HG03558 (cell line): Measurements from ENCODE around the gene SYF2.
"Not testable (repeated sequence)": the region's sequence is repeated elsewhere in the genome, so short reads cannot be mapped to it uniquely, and the experiment has no call there.

Source experiments
- ATAC-seq: cut with Tn5 transposase; IDR thresholded peaks from one replicate; pipeline ENCODE4 v1.9.1; 2021; ENCODE audit warnings: moderate number of reproducible peaks; ENCODE audit not compliant: unreplicated experiment; ENCODE audit errors: extremely low read depth

SYF2 gene

DNA sequence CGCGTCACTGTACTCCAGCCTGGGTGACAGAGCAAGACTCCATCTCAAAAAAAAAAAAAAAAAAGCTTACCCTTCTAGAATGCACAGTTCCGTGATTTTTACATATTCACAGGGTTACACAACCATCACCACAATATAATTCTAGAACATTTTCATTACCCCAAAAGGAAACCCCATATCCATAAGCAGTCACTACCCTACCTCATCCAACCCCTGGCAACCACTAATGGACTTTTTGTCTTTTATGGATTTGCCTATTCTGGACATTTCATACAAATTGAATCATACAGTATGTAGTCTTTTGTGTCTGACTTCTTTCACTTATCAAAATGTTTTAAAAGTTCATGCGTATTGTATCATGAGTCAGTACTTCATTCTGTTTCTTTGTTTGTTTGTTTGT is 22.8 kb downstream of the SYF2 start:
- ATAC-seq: no peak

DNA sequence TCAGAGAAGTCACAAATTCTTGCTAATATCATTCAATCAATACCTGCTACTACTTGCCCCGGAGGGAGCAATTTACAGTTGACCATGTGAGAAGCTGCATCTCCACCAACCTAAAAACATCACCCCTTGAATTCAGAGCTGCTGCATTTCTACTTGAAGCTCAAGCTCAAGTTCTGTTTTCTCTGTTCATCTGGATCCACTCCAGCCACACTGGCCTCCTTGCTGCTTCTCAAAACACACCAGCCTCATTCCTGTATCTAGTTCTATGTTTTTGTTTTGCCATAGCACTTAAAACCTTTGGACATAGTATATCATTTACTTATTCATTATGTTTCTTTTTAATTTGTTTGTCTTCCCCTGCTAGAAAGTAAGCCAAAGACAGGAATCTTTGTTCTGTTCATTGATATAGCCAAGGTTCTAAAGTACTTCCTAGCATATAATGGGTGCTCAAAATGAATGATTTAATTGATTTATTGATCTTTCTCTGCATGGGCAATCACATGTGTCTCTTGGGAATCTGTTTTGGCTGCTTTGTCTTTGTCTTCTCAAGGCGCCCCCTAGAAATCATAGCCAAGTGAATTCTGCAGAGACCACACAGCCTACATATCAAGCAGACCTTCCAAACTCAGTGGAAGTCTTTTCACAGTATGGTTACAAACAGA is 23.6 kb downstream of the SYF2 start:
- no peak for ATAC-seq

DNA sequence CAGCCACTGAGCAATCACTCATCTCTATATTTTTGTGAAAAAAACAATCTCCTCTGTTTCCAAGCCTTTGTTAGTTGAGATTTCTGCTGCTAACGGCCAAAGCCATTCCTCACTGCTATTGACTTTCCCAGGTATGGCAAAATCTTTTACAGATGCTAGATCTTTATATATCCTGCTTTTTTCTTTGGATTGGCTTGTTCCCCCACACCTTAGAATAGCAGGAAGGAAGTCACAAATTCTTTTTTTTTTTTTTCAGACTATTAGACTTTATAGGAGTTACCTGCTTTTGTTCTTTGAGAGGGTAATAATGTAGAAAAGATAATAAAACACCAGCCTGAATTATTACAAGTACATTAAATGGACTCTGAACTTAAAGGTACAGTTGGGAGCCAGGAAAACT is 24.2 kb downstream of the SYF2 start:
- no peak for ATAC-seq

DNA sequence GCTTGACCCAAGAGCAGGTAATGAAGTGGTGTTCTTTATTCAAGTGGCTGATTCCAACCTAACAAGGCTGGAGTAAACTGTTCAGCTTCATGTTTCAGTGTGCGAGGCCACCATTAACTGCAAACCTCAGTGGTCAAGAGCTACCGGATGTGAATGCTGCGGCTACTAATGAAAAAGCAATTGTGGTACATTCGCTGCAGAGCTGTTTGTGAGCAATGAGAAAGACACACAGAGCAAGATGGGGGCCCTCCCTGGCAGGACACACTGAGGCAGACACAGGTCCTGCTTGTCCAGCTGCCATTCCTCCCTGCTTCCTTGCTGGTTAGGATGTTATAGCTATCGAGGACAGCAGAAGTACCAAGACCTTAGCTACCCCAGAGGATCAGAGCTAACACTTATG is 26.1 kb downstream of the SYF2 start:
- no peak for ATAC-seq

DNA sequence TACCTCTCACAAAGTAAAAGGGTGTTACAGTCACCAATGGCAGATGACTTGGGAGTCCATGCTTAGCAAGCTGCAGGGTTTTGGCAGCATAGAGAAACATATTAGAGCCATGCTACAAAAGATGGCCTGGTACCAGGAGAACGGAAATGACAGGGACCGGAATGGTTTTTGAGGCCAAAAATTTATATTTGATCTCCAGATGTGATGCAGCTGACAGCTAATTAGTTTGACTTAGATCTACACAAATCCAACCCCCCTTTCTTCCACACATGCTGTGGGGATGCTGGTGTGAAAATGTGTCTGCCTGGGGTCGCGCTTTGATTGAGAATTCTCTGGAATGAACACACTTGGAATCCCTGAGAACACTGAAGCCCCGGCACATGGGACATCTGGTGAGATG is 26.5 kb downstream of the SYF2 start:
- ATAC-seq: no peak

DNA sequence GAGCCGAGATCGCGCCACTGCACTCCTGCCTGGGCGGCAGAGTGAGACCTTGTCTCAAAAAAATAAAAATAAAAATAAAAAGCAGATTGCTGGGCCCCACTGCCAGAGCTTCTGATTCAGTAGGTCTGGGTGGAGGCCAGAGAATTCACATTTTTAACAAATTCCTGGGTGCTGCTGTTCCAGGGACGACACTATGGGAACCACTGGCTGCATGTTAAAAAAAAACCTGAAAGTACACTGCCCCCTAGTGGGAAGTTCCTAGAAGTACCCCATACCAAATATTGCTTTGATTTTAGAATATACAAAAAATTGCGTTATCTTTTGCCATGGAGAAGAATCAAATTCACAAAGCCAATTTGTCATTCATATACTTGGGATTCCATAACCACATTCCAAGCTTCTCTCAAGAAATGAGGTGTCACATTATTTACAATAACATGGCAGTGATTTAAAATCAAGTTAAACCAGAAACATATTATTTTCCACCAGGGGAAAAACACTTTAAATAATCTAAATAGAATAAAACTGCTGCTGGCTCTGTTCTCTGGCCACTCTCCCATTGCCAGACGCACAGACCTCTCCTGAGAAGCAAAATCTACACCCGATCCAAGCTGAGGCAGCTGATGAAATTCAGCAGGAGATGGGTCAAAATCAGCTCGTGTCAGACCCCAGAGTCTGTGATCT is 27.4 kb downstream of the SYF2 start:
- no peak for ATAC-seq

DNA sequence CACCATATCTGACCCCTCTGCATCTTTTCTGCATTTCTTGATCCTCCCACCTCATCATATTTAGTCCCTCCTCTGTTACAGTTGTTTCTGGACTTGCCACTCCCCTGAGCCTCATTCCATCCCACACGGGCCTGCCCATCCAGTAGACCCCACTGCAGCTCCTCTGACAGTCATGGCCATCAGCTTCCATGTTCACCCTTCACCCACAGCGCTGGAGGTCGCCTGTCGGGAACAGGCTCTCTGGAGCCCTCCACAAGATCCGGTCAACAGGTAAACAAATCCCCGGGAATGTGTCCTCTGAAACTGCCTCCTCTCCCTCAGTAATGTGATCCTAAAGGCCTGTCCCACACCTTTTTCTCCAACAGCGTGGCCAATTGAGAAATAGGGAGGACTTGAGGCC is 31.3 kb downstream of the SYF2 start:
- ATAC-seq: no peak

DNA sequence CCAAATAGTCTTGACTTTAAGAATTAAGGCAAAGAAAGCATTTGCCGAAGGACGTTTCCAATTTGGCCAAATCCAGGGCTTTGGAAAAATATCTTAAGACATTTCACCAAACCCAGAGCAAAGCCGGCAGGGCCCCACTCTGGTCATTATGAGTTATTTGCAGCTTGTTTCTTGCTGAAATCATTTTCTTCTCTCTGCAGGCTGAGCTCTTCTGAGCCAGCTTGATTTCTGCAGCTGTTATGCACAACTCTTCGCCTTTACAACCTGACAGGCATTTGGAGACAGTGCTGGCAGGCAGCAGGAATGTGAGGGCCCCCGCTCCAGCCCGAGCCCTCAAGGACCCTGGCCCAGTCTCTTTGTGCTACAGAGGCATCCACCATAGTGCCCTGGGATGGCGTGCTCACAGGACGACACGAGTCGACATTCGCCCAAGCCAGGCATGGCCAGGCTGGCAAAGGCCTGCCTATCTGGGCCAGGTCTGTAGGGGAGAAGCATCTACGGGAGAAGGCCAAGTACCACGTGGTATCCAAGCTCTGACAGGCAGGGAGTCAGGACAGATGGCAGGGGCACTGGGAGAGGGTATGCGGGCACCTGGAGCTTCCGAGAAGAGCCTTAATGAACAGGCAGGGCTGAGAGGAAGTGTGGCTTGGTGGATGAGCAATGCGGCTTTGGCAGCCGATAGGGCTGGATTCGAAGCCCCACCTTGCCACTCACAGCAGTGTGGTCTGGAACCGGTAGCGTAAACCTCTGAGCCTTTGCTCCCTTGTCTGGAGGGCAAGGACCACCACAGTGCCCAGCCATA is 32.3 kb downstream of the SYF2 start:
- ATAC-seq: no peak

DNA sequence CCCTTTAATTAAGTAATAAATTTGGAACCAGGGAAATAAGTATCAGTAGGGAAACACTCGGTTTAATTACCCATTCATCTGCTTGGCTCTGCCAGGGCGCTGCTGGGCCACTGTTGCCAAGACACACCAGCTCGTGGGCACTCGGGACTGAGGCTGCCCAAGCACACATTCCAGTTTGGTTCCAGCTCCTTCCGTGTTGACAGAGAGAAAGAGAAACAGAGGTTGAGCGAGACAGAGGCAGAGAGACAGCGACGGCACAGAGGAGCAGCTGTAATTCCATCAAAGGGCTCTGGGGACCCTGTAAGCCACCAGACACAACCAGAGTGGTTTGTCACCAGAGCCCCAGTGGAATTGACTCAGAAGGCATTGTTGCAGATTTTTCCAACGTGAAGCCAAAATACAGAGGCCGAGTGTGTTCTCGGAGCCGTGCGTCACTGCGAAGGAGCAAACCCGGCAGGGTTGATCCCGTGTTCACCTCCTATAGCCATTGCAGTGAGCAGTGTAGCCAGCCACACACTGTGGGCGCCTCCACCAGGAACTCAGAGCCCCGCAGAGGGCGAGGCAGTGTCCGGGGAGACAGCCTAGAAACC is 33.5 kb downstream of the SYF2 start:
- no peak for ATAC-seq

DNA sequence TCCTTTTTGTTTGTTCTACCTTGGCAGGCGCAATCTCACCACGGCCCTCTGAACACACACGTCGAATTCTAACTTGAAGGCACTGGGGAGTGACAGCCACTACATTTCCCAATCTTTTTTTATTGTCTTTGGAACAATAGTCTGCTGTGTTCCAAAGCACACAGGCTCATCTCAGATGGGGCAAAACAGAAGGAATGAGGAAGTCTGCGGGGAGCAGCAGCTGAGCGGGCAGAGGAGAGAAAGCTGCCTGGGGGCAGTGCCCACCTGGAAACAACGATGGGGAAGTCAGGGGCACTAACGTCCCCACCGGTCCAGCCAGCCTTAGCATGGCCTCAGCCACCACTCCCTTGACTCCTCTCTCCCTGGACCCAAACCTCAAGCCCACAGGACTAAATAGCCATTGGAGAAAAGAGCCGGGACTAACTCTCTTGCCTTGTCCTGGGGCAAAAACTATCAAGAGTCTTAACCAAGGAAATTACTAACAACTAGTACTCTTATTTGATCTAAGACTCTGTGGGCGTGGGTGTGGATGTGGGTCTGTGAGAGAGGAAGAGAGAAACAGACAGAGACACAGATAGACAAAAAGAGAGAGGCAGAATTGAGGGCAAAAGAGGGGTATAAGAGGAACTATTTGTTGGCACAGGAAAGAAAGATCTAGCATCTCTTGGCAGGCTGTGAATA is 34.2 kb downstream of the SYF2 start:
- ATAC-seq: no peak

DNA sequence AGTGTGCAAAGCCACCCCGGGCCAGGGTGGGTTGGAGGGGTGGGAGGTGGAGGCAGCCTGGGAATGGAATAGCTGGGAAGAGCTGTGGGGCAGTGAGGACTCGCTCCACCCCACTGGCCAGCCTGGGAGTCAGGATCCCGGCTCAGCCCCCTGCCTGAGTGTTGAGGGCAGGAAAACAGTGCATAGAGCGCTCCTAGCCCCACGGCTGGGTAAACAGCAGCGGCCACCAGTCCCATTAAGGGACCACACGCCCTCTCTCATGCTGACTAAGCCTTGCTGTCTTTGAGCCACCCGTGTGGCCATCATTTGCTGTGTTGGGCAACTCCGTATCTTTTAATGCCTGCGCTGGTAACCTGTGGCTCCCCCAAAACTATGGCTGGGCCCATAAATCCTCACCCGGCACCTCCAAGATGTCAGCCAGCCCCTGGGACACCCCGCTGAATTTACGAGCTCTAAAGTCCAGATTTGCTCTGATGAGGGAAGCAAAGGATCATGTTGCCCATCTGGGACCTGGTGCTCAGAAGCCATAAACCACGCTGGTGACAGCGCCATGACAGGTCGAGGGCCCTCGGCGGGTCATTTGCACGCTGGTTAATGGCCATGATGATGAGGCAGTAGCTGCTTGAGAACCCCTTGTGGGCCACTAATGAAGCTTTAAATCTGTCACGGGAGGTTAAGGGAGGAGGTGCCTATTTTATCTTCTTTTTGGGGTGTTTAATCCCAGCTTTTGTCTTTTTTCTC is 34.9 kb downstream of the SYF2 start:
- no peak for ATAC-seq

DNA sequence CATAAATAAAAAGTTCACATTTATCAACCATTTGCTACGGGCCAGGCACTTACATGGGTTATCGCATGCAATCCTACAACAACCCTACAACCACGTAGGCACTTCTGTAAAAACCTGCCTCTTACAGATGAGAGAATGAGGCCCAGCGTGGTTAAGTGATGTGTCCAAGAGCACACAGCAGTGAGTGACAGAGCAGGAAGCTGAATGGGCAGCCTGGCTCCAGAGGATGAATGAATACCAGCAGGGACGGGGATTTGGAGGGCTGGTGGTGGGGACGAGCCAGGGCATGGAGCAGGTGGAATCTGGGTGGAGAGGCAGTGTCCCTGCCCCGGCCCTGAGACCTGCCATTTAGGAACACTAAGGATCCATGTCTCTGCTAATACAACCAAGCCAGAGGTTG is 35.5 kb downstream of the SYF2 start:
- ATAC-seq: no peak

DNA sequence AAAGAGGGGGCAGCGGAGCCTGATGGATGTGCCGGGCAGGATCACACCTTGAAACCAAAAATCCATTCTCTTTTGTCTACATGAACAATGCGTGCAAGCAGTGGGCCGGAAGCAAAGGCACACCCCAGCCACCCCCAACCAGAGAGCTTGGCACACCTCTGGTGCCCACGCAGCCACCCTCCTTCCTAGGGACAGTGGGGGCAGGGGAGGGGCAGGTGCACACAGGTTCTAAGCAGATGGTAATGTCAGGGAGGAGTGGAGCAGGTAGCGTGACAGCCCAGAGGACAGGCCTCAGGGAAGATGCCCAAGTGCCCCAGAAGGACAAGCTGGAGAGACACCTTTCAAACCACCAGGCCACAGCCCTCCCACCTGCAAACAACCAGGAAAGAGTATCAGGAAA is 36.5 kb downstream of the SYF2 start:
- no peak for ATAC-seq

DNA sequence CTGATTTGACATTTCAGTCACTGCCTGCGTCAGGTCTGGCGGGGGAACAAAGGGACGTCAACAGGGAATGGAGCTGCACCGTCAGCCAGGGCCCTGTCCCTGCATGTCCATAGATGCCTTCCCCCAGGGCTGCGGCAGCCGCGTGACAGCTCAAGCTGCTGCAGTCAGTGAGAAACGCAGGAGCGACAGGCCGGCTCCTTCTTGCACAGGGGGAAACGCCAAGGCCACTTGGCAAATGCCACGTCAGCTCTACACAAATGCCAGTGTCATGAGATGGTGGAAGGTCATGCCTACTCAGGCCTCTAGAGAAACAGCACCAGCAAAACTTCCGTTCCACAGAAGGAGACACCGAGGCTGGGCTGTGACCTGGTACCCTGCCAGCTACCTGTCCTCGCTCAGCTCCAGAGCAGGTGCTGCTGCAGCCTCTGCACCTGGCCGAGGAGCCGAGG is 37.7 kb downstream of the SYF2 start:
- ATAC-seq: no peak

DNA sequence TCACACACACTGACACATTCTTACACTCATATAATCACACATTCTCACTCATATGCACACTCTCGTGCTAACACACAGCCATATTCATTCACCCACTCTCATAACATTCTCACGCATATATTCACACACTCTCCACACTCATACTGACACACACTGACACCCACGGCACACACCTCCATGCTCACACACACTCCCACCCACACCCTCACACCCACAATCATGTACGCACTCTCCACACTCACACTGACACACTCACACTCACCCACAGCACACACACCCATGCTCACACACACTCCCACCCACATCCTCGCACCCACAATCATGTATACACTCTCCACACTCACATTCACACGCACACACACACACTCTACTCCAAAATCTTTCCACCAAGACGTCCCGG is 38.2 kb downstream of the SYF2 start:
- ATAC-seq: no peak

DNA sequence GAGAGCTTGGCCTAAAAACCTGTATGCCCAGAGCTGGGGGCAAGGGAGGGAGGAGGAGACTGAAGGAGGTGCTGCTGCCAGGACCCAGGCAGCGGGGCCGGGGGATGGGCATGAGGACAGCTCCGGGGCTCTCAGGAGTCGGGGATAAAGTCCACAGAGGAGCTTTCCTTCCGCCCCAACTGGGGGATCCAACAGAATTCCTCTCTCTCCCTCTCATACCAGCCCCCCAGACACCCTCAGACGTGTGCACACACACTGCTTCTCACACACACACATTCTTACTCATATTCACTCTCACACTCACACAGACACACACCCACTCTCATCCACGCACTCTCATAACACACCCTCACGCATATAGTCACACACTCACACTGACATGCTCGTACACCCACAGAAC is 39.1 kb downstream of the SYF2 start:
- ATAC-seq: no peak

DNA sequence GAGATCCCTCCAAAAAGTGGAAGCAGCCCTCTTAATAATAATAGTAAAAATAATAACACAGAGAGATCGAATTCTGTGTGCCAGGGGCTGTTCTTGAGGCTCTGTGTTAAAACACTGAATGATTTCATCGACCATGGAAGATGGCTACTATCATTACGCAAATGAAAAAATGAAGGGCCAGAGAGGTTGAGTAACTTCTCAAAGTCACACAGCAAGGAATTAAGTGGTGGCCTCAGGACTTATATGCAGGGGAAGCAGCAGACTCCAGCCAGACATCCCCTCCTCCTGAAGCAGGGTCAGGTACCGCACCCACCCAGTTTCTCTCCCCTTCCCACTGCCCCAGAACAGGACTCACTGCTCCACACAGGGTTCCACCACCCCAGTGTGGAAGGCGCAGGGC is 40.1 kb downstream of the SYF2 start:
- no peak for ATAC-seq

DNA sequence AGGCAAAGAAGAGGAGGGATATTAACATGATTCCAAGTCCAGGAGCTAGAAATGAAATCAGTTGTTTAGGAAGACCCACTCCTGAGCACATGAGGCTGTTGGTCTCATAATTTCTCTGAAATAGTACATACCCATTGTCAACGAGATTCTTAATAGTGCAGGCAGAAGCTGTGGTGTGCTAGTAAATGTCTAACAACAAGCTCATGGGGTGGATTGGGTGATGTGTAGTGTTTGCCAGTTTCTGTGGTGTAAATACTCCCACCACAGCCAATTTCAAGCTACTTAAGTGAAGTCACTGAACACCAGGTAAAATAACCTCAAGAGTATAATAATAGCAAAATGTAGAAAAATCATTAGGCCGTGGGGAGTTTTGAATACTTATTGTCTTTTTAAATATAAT is 42.0 kb downstream of the SYF2 start:
- no peak for ATAC-seq

DNA sequence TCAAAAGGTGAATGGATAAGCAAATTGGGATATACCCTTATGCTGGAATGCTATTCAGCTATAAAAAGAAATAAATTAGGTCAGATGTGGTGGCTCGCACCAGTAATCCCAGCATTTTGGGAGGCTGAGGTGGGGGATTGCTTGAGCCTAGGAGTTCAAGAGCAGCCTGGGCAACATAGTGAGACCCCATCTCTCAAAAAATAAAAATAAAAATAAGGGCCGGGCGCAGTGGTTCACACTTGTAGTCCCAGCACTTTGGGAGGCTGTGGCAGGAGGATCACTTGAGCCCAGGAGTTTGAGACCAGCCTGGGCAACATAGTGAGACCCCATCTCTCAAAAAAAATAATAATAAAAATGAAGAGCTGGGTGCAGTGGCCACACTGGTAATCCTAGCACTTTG is 44.4 kb downstream of the SYF2 start:
- not testable (repeated sequence) for ATAC-seq

DNA sequence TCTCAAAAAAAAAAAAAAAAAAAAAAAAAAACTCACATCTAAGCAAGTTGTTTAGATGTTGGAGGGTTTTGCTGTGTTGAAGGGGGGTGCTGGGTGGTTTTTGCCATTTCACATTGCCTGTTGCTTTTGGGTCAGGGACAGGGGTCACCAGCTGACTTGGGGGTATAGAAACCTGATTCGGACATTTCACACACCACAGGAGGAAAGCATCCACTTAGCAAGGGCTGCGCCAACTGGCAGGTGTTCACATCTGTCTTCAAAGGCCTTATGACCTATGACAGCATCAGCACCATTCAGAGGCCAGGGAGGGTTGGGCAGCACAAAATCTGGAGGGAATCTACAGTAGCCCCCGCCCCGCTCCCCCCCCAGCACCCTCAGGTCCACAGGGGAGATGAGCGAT is 45.2 kb downstream of the SYF2 start:
- ATAC-seq: no peak
